K562 (cell line): ENCODE results near the gene ZFP92. TPM values are rescaled to one million over a fixed set of nuclear protein-coding genes. Genes with fewer than 3 reads are reported as not detected.

Experiments used
- ATAC-seq: fragments of 200-7000 bp; cut with Tn5 transposase; 3 replicates; pipeline ENCODE4 v1.9.1; 2020; ENCODE audit warnings: moderate library complexity
- BruUV-seq: library from RNA; stranded (reverse); fragments of 400-500 nt; replicated peaks from 2 replicates; lab custom pipeline; 2021; lab: Mats Ljungman, UMichigan
- CTCF ChIA-PET: fragments of 300-600 bp; formaldehyde crosslinking; extraction: SDS; loops from one replicate; lab custom pipeline; 2021; ENCODE audit warnings: low intra/inter-chr PET ratio; lab: Yijun Ruan, JAX
- POLR2A ChIA-PET: fragments of 300-600, 350-650 bp; sonication (Branson Sonifier 250); formaldehyde crosslinking; extraction: SDS; loops from one replicate; lab custom pipeline; 2021; ENCODE audit warnings: antibody characterized with exemption, inconsistent platforms; lab: Yijun Ruan, JAX
- DNase-seq, 4 experiments: peaks; one replicate each; pipeline versions ENCODE4 v3.0.0 to v3.0.0-alpha.2; 2011 to 2018; ENCODE audit warnings: low spot score in 3 of 4, mixed read lengths in 3 of 4; ENCODE audit errors: extremely low read depth in 1 of 4
- FAIRE-seq: peaks from 2 replicates; lab custom pipeline; 2011; peaks lifted over from hg19 to GRCh38; lab: Jason Lieb, UNC
- H2AFZ ChIP-seq: 2 replicates; pipeline ENCODE4 v1.6.0; 2011; ENCODE audit warnings: low read depth, low read length, control low read depth, inconsistent platforms
- H3K27ac ChIP-seq: fragments of 200-600 bp; 3 replicates; pipeline ENCODE4 v1.8.0; 2011; ENCODE audit warnings: low read depth, mild to moderate bottlenecking, control low read depth, inconsistent platforms, low read length, moderate library complexity, mixed read lengths; ENCODE audit errors: extremely low read depth
- H3K27me3 ChIP-seq, 2 experiments: fragments of 300-600 bp in 1 of 2; 2 replicates in 1 of 2; 3 replicates in 1 of 2; pipeline versions ENCODE4 v1.6.0 to v1.8.0; 2011; ENCODE audit warnings: inconsistent platforms in 2 of 2, low read length in 2 of 2, mild to moderate bottlenecking in 1 of 2, mixed read lengths in 1 of 2, moderate library complexity in 1 of 2; ENCODE audit not compliant: control insufficient read depth in 2 of 2, insufficient read depth in 2 of 2
- H3K36me3 ChIP-seq: fragments of 300-600 bp; 3 replicates; pipeline ENCODE4 v1.8.0; 2011; ENCODE audit warnings: mild to moderate bottlenecking, low read length, inconsistent platforms; ENCODE audit not compliant: control insufficient read depth, insufficient read depth
- H3K4me1 ChIP-seq, 2 experiments: fragments of 200-600 bp in 1 of 2; replicated peaks in 1 of 2; 2 replicates in 1 of 2; 3 replicates in 1 of 2; pipeline versions ENCODE4 v1.5.1 to v1.8.0; 2011; ENCODE audit warnings: inconsistent platforms in 2 of 2, low read length in 2 of 2, mild to moderate bottlenecking in 1 of 2, mixed read lengths in 1 of 2, moderate library complexity in 1 of 2; ENCODE audit not compliant: control insufficient read depth in 2 of 2, insufficient read depth in 2 of 2
- H3K4me2 ChIP-seq: 2 replicates; pipeline ENCODE4 v1.6.1; 2011; ENCODE audit warnings: low read length, control low read depth, inconsistent platforms, mixed read lengths; ENCODE audit not compliant: insufficient read depth
- H3K4me3 ChIP-seq: fragments of 200-600 bp; sonication (generic), shearing (Covaris generic); 2 replicates; pipeline ENCODE4 v1.5.1; 2016; ENCODE audit warnings: control low read depth, inconsistent platforms
- H3K79me2 ChIP-seq: fragments of 200-600 bp; 3 replicates; pipeline ENCODE4 v1.8.0; 2011; ENCODE audit warnings: low read length, inconsistent platforms; ENCODE audit not compliant: control insufficient read depth, insufficient read depth
- H3K9ac ChIP-seq, 2 experiments: 2 replicates each; pipeline versions ENCODE4 v1.6.0 to v1.6.1; 2011; ENCODE audit warnings: low read depth in 2 of 2, low read length in 2 of 2, control low read depth in 1 of 2, inconsistent platforms in 1 of 2, mild to moderate bottlenecking in 1 of 2, mixed read lengths in 1 of 2; ENCODE audit not compliant: insufficient read depth in 1 of 2
- H3K9me1 ChIP-seq: one replicate; pipeline ENCODE4 v1.6.0; 2011; ENCODE audit warnings: inconsistent platforms, mild to moderate bottlenecking, low read length, moderate library complexity; ENCODE audit not compliant: control insufficient read depth, insufficient read depth
- H3K9me3 ChIP-seq: replicated peaks from 2 replicates; pipeline ENCODE4 v1.5.1; 2011; ENCODE audit warnings: low read depth, low read length, inconsistent platforms; ENCODE audit not compliant: control insufficient read depth, insufficient read depth
- H4K20me1 ChIP-seq: replicated peaks from 2 replicates; pipeline ENCODE4 v1.6.1; 2011; ENCODE audit warnings: low read length, inconsistent platforms, mixed read lengths; ENCODE audit not compliant: control insufficient read depth, insufficient read depth
- ASH1L ChIP-seq: fragments of 450-650 bp; IDR thresholded peaks from 2 replicates; pipeline ENCODE4 v1.6.1; 2018; ENCODE audit warnings: borderline replicate concordance, mild to moderate bottlenecking, low read depth; ENCODE audit not compliant: partially characterized antibody
- CEBPG ChIP-seq, 3 experiments: fragments of 200-800 bp in 1 of 3; sonication (Bioruptor generic) in 1 of 3; sonication (generic) in 1 of 3; formaldehyde crosslinking in 1 of 3; IDR thresholded peaks in 2 of 3; conservative IDR thresholded peaks in 1 of 3; 2 replicates each; pipeline versions ENCODE4 v1.6.1 to v1.8.0; 2016 to 2022; ENCODE audit warnings: missing compliant biosample characterization in 2 of 3, missing genetic modification characterization in 2 of 3, mild to moderate bottlenecking in 1 of 3, missing genetic modification reagents in 1 of 3
- GATAD2A ChIP-seq: fragments of 450-650 bp; IDR thresholded peaks from 2 replicates; pipeline ENCODE4 v1.6.1; 2017
- GATAD2B ChIP-seq: fragments of 450-650 bp; IDR thresholded peaks from 2 replicates; pipeline ENCODE4 v1.6.1; 2017; ENCODE audit warnings: mild to moderate bottlenecking, borderline replicate concordance
- HLTF ChIP-seq: fragments of 450-650 bp; IDR thresholded peaks from 2 replicates; pipeline ENCODE4 v1.6.1; 2016
- KDM4B ChIP-seq, 2 experiments: fragments of 450-650 bp in 1 of 2; sonication (generic) in 1 of 2; IDR thresholded peaks; 2 replicates each; pipeline ENCODE4 v1.6.1; 2016 to 2017; ENCODE audit warnings: borderline replicate concordance in 2 of 2, antibody characterized with exemption in 1 of 2, low read depth in 1 of 2, mild to moderate bottlenecking in 1 of 2
- NCOA1 ChIP-seq: fragments of 450-650 bp; IDR thresholded peaks from 2 replicates; pipeline ENCODE4 v1.6.1; 2016; ENCODE audit warnings: low read depth
- PPARD ChIP-seq: fragments of 250-450 bp; sonication (Bioruptor Pico); IDR thresholded peaks from 2 replicates; pipeline ENCODE4 v1.8.0; 2022; ENCODE audit warnings: inconsistent platforms, mild to moderate bottlenecking, moderate library complexity
- PYGO2 ChIP-seq: fragments of 450-650 bp; IDR thresholded peaks from 2 replicates; pipeline ENCODE4 v1.6.1; 2016; ENCODE audit warnings: mild to moderate bottlenecking, missing genetic modification characterization, moderate library complexity, missing compliant biosample characterization
- STAG1 ChIP-seq: sonication (generic); formaldehyde crosslinking; IDR thresholded peaks from 2 replicates; pipeline ENCODE4 v1.5.0; 2020; ENCODE audit warnings: missing genetic modification reagents, borderline replicate concordance
- TAL1 ChIP-seq: fragments of 450-650 bp; IDR thresholded peaks from 2 replicates; pipeline ENCODE4 v1.6.1; 2016; ENCODE audit warnings: mild to moderate bottlenecking
- TBP ChIP-seq: optimal IDR thresholded peaks from 2 replicates; pipeline ENCODE3; 2011; ENCODE audit warnings: low read depth, low read length, improper control_type of control experiment
- TCF7 ChIP-seq: sonication (generic); IDR thresholded peaks from 2 replicates; pipeline ENCODE4 v1.6.1; 2016; ENCODE audit warnings: antibody characterized with exemption, borderline replicate concordance
- THRAP3 ChIP-seq: fragments of 450-650 bp; IDR thresholded peaks from 2 replicates; pipeline ENCODE4 v1.6.1; 2016; ENCODE audit warnings: mild to moderate bottlenecking, inconsistent platforms, borderline replicate concordance
- WHSC1 ChIP-seq: IDR thresholded peaks from one replicate; pipeline ENCODE4 v1.6.1; 2012; ENCODE audit warnings: low read length, control low read depth, inconsistent platforms
- ZNF217 ChIP-seq: sonication (generic); formaldehyde crosslinking; IDR thresholded peaks from 2 replicates; pipeline ENCODE4 v1.8.0; 2022; ENCODE audit warnings: mild to moderate bottlenecking, missing genetic modification reagents
- WGBS: fragments of 100-300 bp; shearing (Covaris generic); methylation state at CpG from one replicate; pipeline ENCODE4 v1.1.6; 2016; ENCODE audit warnings: low coverage, mixed read lengths; ENCODE audit not compliant: insufficient coverage; ENCODE audit errors: missing lambda C conversion rate; 5-methylcytosine and 5-hydroxymethylcytosine counted together
- in situ Hi-C: fragments of 300-500 bp; cut with MboI; formaldehyde crosslinking; loops from 4 replicates; pipeline ENCODE4 v1.15.0; 2018; ENCODE audit warnings: inconsistent platforms, mixed read lengths
- intact Hi-C: fragments of 100-400 bp; cut with micrococcal nuclease; formaldehyde crosslinking; loops from 2 replicates; pipeline ENCODE4 v1.14.2; 2022
- polyA plus RNA-seq, 8 experiments: library from polyadenylated mRNA; depleted of rRNA in 4 of 8; stranded (reverse) in 5 of 8; unstranded in 3 of 8; fragments of >200 nt; fragmentation: Nextera tagmentation in 2 of 8; fragmentation: Illumina TruSeq in 1 of 8; extraction: Ambion mirVana in 2 of 8; extraction: Trizol in 1 of 8; gene quantifications; 2 replicates each; pipeline versions ENCODE4 v1.2.1 to v1.2.3, GENCODE V29; 2011 to 2014; ENCODE audit warnings: inconsistent platforms in 1 of 8, missing spikeins in 1 of 8
- total RNA-seq, 7 experiments: library from RNA; depleted of rRNA in 6 of 7; stranded (reverse); fragments of >200 nt in 6 of 7; fragmentation: Illumina TruSeq in 2 of 7; extraction: Trizol in 2 of 7; gene quantifications; 2 replicates each; pipeline versions ENCODE4 v1.2.1 to v1.2.3, GENCODE V29; 2011 to 2021; ENCODE audit warnings: low replicate concordance in 1 of 7
- TF ChIP-seq, protein P1 (sequence below): sonication (generic); formaldehyde crosslinking; IDR thresholded peaks from 2 replicates; pipeline ENCODE4 v1.8.1; 2023; ENCODE audit warnings: mild to moderate bottlenecking, missing genetic modification reagents
- TF ChIP-seq, protein P2 (sequence below), 2 experiments: fragments of 450-650 bp in 1 of 2; IDR thresholded peaks; 2 replicates each; pipeline ENCODE4 v1.6.1; 2011 to 2017; ENCODE audit warnings: low read depth in 2 of 2, antibody characterized with exemption in 1 of 2, borderline replicate concordance in 1 of 2, low read length in 1 of 2, mild to moderate bottlenecking in 1 of 2, mixed read lengths in 1 of 2; ENCODE audit not compliant: control insufficient read depth in 1 of 2

Gene ZFP92
- total and polyA plus RNA-seq, 9 of the 15 experiments (the other 6 are each of a cell fraction or from before 2014, with no cell fraction given) = 0.32 to 3.3 (median 1.8) TPM

DNA sequence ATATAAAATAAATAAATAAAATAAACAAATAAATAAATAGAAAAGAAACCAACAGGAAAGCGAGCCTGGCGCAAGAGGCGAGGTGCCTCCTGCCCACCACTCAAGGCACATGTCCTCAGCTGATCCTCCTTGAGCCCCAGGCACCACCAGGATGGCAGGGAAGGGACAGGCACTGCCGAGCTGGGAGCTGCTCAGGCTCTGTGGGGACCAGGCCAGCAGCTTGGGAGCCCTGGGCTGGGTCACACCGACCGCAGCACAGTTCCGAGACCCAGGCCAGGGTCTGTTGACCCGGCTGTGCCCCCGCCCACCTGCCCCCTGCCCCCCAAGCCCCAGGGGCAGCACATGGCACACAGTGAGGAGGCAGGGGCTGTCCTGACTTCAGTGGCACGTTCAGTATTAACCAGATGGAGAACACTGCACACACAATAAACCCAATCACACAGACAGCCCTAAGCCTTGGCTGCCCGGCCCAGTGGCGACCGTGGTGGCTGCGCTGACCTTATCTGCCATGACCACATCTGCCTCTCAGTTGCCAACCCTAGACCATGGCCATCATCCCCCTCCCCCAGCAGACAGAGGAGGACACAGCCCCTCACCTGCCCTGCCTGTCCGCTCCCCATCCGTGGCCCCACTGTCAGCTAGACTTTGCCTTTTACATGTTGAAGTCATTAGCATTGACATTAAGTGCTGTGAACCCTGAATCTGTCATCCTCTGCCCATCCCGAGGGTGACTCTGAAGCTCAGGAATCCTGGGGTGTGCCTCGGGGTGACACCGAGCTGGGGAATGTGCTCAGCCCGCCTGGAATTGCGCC lies 37.5 kb downstream of the ZFP92 start:
- Histone ChIP-seq H3K79me2 (no peaks in the 10 kb centered on the region), H3K4me2 (no peak overlapping the region), H3K36me3 (peaks cover 28% of the 10 kb centered on the region; the same call in 2 of the 3 replicates), H3K4me1 (peaks cover 0 to 36% of the 10 kb centered on the region in 2 experiments; a peak in 2 of 5 replicates), H3K9me1 (no peaks in the 10 kb centered on the region), H3K4me3 (no peak overlapping the region), H4K20me1 (no peaks in the 10 kb centered on the region), H3K27me3 (no peaks in the 10 kb centered on the region), H3K9me3 (no peaks in the 10 kb centered on the region), H2AFZ (no peak overlapping the region), H3K9ac (peak overlapping the region in 1 of 2 experiments; percentile 35; a peak in 1 of 4 replicates), H3K27ac (no peak overlapping the region)
- TF ChIP-seq HLTF (no peak), NCOA1 (no peak), KDM4B (IDR thresholded peaks at IDR 0.05; ENCODE audit: borderline replicate concordance in 2 of 2, low read depth in 1 of 2) (no peak), ZNF217 (CRISPR knock-in tag) (no peak), ASH1L (no peak), TCF7 (no peak), GATAD2A (no peak), TAL1 (no peak), CEBPG (CRISPR knock-in tag; IDR thresholded peaks at IDR 0.05) (no peak), CEBPG (tag; conservative IDR thresholded peaks at IDR 0.05 in 1 of 2, IDR thresholded peaks at IDR 0.05 in 1 of 2) (no peak), TBP (no peak), PPARD (no peak), THRAP3 (no peak), STAG1 (no peak), PYGO2 (tag) (no peak), WHSC1 (no peak), GATAD2B (no peak)
- TF ChIP-seq, protein P1, sequence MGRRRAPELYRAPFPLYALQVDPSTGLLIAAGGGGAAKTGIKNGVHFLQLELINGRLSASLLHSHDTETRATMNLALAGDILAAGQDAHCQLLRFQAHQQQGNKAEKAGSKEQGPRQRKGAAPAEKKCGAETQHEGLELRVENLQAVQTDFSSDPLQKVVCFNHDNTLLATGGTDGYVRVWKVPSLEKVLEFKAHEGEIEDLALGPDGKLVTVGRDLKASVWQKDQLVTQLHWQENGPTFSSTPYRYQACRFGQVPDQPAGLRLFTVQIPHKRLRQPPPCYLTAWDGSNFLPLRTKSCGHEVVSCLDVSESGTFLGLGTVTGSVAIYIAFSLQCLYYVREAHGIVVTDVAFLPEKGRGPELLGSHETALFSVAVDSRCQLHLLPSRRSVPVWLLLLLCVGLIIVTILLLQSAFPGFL (CRISPR knock-in tag) = no peak
- TF ChIP-seq, protein P2, sequence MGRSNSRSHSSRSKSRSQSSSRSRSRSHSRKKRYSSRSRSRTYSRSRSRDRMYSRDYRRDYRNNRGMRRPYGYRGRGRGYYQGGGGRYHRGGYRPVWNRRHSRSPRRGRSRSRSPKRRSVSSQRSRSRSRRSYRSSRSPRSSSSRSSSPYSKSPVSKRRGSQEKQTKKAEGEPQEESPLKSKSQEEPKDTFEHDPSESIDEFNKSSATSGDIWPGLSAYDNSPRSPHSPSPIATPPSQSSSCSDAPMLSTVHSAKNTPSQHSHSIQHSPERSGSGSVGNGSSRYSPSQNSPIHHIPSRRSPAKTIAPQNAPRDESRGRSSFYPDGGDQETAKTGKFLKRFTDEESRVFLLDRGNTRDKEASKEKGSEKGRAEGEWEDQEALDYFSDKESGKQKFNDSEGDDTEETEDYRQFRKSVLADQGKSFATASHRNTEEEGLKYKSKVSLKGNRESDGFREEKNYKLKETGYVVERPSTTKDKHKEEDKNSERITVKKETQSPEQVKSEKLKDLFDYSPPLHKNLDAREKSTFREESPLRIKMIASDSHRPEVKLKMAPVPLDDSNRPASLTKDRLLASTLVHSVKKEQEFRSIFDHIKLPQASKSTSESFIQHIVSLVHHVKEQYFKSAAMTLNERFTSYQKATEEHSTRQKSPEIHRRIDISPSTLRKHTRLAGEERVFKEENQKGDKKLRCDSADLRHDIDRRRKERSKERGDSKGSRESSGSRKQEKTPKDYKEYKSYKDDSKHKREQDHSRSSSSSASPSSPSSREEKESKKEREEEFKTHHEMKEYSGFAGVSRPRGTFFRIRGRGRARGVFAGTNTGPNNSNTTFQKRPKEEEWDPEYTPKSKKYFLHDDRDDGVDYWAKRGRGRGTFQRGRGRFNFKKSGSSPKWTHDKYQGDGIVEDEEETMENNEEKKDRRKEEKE (IDR thresholded peaks at IDR 0.05; ENCODE audit: borderline replicate concordance in 1 of 2, control insufficient read depth in 1 of 2, low read depth in 2 of 2, low read length in 1 of 2) = no peak
- in situ Hi-C loops (no loop called here), intact Hi-C loops (no loop called here)
- ATAC-seq (no peak), DNase-seq (no peak), FAIRE-seq (no peak)
- ChIA-PET CTCF (no interaction called here), POLR2A (interaction anchor here (0.6 to 0.9 kb wide), 2 partner anchors 34 to 626 kb away, joined by 3 to 5 read pairs; no protein-coding TSS in a partner anchor)
- WGBS = 92% methylated on average over 14 of the region's 21 CpGs
- BruUV-seq = no TSS peak
